Measurements from ENCODE around the gene ICOS. TPM values are rescaled to one million over a fixed set of nuclear protein-coding genes. Genes with fewer than 3 reads are reported as not detected.
"Not testable (repeated sequence)": the region's sequence is repeated elsewhere in the genome, so short reads cannot be mapped to it uniquely, and the experiment has no call there.

Gene ICOS
- total and polyA plus RNA-seq, 2 of the 8 experiments (the other 6 are each of a cell fraction or from before 2014, with no cell fraction given) = not detected

DNA sequence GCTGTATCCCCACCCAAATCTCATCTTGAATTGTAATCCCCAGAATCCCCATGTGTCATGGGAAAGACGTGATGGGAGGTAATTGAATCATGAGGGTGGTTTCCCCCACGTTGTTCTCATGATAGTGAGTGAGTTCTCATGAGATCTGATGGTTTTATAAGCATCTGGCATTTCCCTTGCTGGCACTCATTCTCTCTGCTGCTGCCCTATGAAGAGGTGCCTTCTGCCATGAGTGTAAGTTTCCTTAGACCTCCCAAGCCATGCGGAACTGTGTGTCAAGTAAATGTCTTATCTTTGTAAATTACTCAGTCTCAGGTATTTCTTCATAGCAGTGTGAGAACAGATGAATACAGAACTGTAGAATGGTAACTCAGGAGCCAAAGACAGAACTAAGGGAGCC is 5.3 kb upstream of the ICOS start:
- H4K5ac ChIP-seq (ENCODE audit: insufficient read length, low read depth, low read length); POLR2A ChIA-PET (ENCODE audit: partially characterized antibody); H3K27me3 ChIP-seq (replicated peaks in 1 of 4; ENCODE audit: control insufficient read depth in 3 of 4, extremely low read depth in 1 of 4, insufficient read depth in 3 of 4, low read length in 3 of 4); DNase-seq (ENCODE audit: low read depth in 1 of 2, low spot score in 2 of 2); H3K4ac ChIP-seq (replicated peaks; ENCODE audit: insufficient read length, low read depth, low read length); H2BK5ac ChIP-seq (ENCODE audit: low read depth, low read length); H3K4me3 ChIP-seq (ENCODE audit: extremely low read depth in 1 of 4, insufficient read depth in 2 of 4, low read depth in 3 of 4, low read length in 4 of 4); H2BK120ac ChIP-seq (replicated peaks; ENCODE audit: low read depth, low read length); FAIRE-seq; H3K18ac ChIP-seq (ENCODE audit: extremely low read depth, low read length); H2BK15ac ChIP-seq (ENCODE audit: low read length); H3K23me2 ChIP-seq (ENCODE audit: low read depth, low read length); H3K79me2 ChIP-seq (ENCODE audit: control insufficient read depth in 1 of 2, insufficient read depth in 2 of 2, low read length in 2 of 2); H2BK12ac ChIP-seq (ENCODE audit: low read depth, low read length); H3K9ac ChIP-seq (replicated peaks in 1 of 4; ENCODE audit: extremely low read depth in 1 of 4, low read depth in 3 of 4, low read length in 3 of 4); CTCF ChIA-PET (ENCODE audit: partially characterized antibody); H2AK5ac ChIP-seq (ENCODE audit: low read depth, low read length); H3K4me2 ChIP-seq (ENCODE audit: insufficient read depth in 1 of 2, low read depth in 2 of 2, low read length in 2 of 2); H3K56ac ChIP-seq (replicated peaks; ENCODE audit: insufficient read length, low read depth, low read length); H2BK20ac ChIP-seq (ENCODE audit: low read length); H3K27ac ChIP-seq (ENCODE audit: low read depth, low read length); H4K8ac ChIP-seq (ENCODE audit: extremely low read depth, insufficient read depth, low read length); H2AFZ ChIP-seq (ENCODE audit: low read length); H3K9me3 ChIP-seq (ENCODE audit: insufficient read depth in 2 of 2, low read depth in 1 of 2, low read length in 1 of 2); H3K14ac ChIP-seq (ENCODE audit: insufficient read length); H3K23ac ChIP-seq (ENCODE audit: insufficient read length); H3K4me1 ChIP-seq (replicated peaks in 1 of 4; ENCODE audit: control insufficient read depth in 3 of 4, insufficient read depth in 4 of 4, low read length in 3 of 4); H3K79me1 ChIP-seq (ENCODE audit: low read depth, low read length); H3K36me3 ChIP-seq (ENCODE audit: control insufficient read depth in 2 of 4, insufficient read depth in 4 of 4, low read length in 3 of 4); H4K91ac ChIP-seq (replicated peaks; ENCODE audit: insufficient read length, low read length); H4K20me1 ChIP-seq (replicated peaks in 1 of 2; ENCODE audit: control insufficient read depth in 1 of 2, insufficient read depth in 2 of 2, low read length in 2 of 2): not testable (repeated sequence)
- 82% methylated on average over 3 of the region's 3 CpGs; no CpG with 5 or more reads in 1 of the 2 experiments for WGBS, 2 experiments (ENCODE audit: extremely low coverage in 1 of 2, insufficient coverage in 1 of 2, insufficient read length in 1 of 2, insufficient replicate concordance in 2 of 2, low coverage in 1 of 2, low lambda C conversion rate in 2 of 2, missing lambda C conversion rate in 1 of 2)

All from H1 (cell line).